Activated T-helper 9 cell treated with anti-CD3 and anti-CD28 coated beads, Interleukin-2, amount 50 U/mL, for 16 hours (primary cell): Measurements from ENCODE around the gene SSB.
A peak's percentile ranks its signal among the peaks of the same experiment; 100 is the strongest.
"Not testable (repeated sequence)": the region's sequence is repeated elsewhere in the genome, so short reads cannot be mapped to it uniquely, and the experiment has no call there.

Source experiments
- DNase-seq: peaks from one replicate; pipeline ENCODE4 v3.0.0-alpha.2; 2020; ENCODE audit warnings: low read depth

Gene SSB

DNA sequence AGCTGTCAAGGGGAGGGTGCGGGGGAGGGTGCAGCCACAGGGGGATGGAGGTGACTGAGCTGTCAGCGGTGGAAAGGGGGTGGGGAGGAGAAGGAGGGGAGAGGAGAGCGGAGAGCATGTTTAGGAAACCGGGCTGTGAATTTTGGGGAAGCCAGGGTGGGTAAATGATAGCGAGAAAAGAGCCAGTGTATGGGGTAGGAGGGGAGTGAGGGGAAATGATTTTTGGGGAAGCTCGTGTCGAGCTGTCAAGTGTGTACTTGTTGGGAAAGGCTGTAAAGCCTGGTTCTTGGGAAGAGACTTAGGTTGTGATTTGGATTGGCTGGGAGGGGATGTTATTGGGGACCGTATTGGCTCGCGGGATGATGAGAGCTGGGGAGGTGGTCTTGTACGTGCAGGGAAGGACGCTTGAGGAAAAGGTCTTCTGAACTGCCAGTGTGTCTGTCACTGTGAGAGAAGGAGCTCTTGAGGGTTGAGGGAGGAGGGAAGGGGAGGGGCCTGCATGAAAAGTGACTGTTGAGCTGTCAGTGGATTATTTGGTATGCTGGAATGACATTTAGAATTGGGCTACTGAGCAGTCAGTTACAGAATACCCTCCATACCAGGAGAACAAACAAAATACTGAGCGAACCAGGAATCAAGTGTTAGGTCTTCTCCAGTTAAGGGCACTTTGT, 29.6 kb downstream of the SSB start:
- peak; percentile 34 for DNase-seq

DNA sequence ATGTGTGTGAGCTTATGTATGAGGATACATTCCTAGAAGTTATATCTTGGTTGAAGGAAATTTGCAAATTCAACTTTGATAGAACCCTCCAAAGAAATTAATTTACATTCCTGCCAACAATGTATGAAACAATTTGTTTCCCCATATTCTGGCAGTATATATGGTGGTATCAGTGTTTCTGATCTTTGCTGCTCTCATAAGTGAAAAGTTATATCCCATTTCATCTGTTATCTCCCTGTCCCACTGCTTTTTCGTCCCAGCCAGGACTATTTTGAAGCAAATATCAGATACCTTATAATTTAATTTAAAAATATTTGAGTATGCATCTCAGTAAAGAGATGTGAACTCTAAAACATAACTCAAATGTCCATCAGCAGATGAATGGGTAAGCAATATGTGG, 35.7 kb downstream of the SSB start:
- DNase-seq: no peak

DNA sequence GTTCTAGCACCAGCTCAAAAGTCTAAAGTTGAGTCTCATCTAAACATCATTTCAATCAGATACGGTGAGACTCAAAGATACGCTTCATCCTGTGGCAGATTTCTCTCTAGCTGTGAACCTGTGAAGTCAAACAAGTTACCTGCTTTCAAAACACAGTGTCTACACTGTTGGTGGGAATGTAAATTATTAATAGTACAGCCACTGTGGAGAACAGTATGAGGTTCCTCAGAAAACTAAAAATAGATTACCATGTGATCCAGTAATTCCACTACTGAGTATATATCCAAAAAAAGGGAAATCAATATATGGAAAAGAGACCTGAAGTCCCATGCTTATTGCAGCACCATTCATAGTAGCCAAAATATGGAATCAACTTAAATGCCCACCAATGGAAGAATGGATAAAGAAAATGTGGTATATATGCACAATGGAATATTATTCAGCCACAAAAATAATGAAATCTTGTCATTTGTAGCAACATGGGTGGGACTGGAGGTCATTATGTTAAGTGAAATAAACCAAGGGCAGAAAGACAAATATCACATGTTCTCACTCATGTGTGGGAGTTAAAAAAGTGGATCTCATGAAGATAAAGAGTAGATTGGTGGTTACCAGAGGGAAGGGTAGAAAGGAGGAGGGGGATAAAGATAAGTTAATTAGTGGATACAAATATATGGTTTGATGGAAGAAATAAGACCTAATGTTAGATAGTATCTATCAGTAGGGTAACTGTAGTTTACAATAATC, 40.2 kb downstream of the SSB start:
- DNase-seq: no peak

DNA sequence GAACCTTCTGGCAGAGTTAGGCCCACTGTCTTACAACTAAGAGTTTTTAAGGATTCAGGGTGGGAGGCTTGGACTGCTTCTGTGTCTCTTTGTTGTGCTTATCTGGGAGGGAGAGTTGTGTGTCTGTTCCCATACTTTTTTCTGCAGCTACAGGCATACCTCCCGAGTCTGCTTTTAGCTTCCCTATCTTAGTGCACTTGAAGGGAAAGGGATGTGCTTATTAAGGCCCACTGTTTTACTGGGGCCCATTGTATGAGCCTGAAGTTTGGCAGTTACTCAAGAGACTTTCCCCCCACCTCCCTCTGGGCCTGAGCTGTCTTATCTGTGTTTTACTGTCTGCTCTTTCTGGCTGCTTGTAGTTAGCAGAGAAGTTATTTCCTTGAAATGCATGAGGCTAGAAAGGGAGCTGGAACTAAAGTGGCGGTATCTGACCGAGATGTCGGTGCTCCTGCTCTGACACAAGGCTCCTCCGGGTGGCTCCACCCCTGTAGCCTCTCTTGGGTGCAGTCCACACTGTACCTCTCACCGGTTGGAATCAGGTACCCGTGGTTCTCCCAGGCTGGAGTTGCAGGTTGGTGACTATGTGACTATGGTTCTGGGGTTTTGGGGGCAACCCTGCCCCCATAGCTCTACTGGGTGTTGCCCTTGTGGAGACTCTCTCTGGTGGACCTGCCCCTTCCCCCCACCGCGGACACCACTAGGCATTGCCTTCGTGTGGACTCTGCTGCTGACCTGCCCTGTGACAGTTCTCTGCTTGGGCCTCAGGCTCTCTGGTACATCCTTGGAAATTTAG, 41.5 kb downstream of the SSB start:
- DNase-seq: no peak

DNA sequence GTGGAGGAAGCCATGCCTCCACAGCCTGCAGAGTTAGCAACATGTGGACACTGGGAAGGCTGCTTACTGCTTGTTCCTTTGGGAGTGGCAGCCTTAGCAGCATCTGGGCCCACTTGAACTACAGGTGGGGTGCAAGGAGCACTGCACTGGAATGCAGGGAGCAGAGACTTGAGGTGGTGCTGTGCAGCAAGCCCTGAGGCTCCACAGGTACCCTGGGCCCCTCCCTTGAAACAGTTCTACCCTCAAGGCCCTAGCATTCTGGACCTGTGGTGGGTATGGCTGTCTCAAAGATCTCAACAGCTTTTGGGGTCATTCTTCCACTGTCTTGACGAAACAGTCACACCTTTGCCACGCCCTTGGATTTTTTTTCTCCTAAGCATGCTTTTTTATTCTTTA, 42.1 kb downstream of the SSB start:
- no peak for DNase-seq

DNA sequence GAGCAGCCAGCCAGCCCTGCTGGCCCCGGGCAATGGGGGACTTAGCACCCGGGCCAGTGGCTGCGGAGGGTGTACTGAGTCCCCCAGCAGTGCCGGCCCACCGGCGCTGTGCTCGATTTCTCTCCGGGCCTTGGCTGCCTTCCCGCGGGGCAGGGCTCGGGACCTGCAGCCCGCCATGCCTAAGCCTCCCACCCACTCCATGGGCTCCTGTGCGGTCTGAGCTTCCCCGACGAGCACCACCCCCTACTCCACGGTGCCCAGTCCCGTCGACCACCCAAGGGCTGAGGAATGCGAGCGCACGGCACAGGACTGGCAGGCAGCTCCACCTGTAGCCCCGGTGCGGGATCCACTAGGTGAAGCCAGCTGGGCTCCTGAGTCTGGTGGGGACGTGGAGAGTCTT, 43.0 kb downstream of the SSB start:
- DNase-seq: not testable (repeated sequence)

DNA sequence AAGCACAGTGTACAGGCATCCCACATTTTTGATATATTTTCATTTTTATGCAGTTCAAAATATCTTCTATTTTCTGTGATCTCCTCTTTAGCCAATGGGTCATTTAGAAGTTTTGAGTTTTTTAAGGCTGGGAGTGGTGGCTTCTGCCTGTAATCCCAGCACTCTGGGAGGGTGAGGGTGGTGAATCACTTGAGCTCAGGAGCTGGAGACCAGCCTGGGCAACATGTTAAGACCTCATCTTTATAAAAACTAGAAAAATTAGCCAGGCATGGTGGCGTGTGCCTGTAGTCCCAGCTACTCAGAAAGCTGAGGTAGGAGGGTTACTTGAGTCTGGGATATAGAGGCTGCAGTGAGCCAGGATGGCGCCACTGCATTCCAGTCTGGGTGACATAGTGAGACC, 46.3 kb downstream of the SSB start:
- no peak for DNase-seq

DNA sequence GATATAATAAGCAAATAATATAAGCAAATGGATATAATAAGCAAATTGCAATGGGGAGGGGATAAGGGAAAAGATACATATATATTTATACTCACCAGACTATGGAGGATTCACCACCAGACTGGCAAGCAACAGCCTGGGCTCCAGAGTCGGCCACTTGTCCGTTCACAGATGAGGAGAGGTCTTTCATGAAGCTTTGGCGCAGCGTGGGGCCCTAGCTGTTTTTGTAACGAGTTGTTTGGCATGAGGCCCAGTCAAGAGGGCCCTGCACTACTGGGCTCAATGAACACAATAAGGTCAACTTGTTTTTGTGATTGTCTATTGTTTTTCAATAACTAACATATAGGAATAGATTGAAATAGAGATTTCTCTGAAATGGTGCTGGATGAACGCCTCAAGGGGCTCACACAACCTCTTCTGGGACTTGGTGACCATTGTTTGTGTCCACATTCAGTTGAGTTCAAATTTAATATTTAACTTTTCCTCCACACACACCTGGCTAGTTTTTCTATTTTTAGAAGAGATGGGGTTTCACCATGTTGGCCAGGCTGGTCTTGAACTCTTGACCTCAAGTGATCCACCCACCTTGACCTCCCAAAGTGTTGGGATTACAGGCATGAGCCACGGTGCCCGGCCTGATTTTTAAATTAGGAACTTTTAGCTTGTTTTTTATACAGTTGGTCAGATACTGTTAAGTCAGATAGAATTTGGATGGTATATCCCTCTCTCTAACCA, 50.5 kb downstream of the SSB start:
- DNase-seq: not testable (repeated sequence)

DNA sequence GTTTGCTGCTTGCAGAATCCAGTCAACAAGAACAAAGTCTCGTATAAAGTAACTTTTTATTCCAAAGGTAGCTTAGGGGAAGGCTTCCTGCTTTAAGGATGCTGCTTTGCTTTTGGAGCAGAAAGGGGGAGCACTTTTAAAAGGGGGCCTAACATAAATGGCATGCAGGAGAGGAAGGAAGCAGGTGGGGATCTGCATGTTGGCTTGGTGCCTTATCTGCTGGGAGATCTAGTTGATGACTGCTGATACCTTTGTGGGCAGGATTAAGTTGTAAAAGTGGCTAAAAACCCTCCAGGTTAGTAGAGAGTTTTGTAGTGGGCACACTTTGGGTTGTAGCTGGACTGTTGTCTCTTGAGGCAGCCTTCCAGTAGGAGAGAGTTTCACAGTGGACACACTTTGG, 51.0 kb downstream of the SSB start:
- no peak for DNase-seq

DNA sequence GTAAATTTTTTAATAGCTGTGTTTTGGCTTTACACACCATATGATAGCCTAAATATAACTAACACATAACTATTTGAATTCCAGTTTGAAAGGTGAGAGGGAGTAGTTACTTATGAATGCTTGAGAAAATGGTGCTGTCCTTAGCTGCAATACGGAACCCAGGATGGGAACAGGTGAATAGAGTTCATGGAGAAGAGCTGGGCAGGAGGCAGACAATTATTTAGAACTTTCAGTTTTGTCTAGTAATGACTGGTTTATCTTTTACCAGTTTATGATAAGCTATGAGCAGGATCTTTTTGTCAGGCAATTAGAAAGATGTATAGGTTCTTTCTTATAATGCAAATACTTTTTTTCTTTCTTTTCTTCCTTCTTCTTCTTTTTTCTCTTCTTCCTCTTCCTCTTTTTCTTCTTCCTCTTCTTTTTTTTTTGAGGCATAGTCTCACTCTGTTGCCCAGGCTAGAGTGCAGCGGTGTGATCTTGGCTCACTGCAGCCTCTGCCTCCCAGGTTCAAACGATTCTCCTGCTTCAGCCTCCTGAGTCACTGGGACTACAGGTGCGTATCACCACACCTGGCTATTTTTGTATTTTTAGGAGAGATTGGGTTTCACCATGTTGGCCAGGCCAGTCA, 54.5 kb downstream of the SSB start:
- no peak for DNase-seq

DNA sequence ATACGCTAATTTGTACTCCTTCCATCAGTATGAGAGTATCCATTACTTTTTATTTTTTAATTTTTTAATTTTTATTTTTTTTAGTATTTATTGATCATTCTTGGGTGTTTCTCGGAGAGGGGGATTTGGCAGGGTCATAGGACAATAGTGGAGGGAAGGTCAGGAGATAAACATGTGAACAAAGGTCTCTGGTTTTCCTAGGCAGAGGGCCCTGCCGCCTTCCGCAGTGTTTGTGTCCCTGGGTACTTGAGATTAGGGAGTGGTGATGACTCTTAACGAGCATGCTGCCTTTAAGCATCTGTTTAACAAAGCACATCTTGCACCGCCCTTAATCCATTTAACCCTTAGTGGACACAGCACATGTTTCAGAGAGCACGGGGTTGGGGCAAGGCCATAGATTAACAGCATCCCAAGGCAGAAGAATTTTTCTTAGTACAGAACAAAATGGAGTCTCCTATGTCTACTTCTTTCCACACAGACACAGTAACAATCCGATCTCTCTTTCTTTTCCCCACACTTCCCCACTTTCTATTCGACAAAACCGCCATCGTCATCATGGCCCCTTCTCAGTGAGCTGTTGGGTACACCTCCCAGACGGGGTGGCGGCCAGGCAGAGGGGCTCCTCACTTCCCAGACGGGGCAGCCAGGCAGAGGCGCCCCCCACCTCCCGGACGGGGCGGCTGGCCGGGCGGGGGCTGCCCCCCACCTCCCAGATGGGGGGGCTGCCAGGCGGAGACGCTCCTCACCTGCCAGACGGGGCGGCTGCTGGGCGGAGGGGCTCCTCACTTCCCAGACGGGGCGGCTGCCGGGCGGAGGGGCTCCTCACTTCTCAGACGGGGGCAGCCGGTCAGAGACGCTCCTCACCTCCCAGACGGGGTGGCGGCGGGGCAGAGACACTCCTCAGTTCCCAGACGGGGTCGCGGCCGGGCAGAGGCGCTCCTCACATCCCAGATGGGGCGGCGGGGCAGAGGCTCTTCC, 56.9 kb downstream of the SSB start:
- not testable (repeated sequence) for DNase-seq

DNA sequence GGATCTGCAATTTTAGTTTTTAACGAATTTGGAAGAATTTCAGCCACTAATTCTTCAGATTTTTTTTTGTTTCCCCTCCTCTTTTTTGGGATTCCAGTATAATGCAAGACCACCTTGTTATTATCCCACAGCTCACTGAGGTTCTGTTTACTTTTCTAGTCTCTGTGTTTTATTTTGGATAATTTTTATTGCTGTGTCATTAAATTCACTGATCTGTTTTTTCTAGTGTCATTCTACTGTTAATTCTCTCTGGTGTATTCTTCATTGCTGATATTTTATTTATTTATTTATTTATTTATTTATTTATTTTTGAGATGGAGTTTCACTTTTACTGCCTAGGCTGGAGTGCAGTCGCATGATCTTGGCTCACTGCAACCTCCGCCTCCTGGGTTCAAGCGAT, 60.8 kb downstream of the SSB start:
- DNase-seq: no peak

DNA sequence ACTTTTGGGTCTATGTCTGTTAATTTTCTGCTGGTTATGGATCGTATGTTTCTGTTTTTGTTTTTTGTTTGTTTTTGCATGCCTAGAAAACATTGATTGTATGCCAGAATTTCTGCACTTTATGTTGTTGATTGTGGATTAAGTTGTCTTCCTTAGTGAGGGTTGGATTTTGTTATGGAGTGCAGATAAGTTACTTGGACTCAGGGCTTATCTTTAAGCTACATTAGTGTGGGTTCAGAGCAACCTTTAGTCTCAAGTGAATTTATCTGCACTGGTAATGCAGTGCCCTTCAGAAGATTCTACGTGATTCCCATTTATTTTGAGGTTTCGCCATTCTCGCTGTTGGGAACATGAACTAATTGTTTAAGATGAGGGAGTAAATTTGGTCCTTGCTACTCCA, 61.5 kb downstream of the SSB start:
- DNase-seq: no peak
